Suppressor macrophage treated with lipopolysaccharide for 1 hour (primary cell): ENCODE results near the gene ERC1.

Experiments
- DNase-seq, 3 donors: peaks; one replicate each; pipeline ENCODE4 v3.0.0-alpha.2; 2020 to 2022

Gene ERC1

DNA sequence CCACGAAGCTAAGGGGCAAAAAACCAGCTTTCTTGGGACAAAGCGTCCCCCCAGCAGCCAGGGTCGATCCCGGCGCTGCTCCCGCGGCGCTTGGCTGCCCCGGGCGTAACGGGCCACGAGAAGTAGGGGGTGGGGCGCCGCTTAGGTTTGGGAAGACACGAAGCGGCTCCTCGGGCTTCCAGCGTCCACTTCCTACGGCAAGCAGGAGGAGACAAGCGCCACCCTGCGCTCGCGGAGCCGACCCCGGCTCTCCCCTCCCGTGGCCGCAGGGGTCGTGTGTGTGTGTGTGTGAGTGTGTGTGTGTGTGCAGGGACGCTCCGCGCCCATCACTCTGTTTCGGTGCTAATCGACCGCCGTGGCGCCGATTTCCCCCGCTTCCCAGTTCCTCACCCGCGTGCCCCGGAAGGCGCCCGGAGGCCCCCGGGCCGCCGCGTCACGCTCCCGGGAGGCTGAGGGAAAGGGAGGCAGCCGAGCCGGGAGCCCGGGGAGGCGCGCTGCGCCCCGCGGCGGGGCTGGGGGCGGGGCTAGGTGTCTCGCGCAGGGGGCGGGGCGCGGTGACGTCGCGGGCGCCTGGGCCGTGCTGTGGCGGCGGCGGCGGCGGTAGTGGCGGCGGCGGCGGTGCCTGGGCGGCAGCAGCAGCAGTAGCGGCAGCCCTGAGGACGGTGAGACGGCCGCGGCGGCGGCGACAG lies at the start of gene ERC1:
Gene ERC1, plus strand, starts transcription at position 563 of the 689 bp plus-strand sequence. CDS start 36,681 bp downstream, outside the sequence.
- peak; percentile 87 to 98 (median 94) for DNase-seq

DNA sequence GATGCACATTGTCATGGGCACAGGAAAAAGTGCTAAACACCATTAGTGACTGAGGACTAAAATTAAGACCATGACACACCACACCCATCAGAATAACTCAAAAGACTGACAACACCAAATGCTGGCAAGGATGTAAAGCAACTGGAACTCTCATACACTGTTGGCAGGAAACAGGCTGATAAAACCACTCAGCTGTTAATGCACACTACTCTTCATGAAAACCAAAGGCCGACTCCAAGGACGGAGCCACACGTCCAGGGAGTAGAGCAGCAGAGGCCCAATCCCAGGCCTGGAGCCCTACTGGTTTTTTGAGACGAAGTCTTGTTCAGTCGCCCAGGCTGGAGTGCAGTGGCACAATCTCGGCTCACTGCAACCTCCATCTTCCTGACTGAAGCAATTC lies 48.0 kb upstream of the ERC1 start:
- no peak for DNase-seq

GRCh38 chr12:944211-944610 lies 46.8 kb upstream of the ERC1 start:
- DNase-seq = peak; percentile 22 to 43 (median 33)

- DNase-seq = peak; percentile 48 to 55 (median 54)
Measured at GRCh38 chr12:946212-946611, 44.8 kb upstream of the ERC1 start.

DNA sequence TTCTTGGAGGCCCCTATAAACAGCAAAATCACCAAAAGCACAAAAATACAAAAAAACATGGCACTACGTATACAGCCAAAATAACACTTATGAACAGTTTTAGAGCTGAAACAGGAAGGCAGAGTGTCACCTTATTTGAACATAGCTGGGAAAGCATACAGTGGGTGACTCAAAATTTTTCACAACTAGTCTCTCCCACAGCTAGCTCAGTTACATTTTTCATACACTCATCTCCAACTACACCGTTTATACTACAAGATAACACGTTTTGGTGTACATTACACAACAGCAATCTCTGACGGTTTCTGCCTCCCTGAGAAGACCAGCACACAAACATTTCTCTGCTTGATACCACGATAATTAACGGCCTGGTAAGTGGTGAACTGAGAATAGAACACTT lies 44.4 kb upstream of the ERC1 start:
- DNase-seq = peak; percentile 13 to 47 (median 43)

- DNase-seq = peak in 1 of 3 donors; percentile 18
Measured at GRCh38 chr12:948238-948637, 42.8 kb upstream of the ERC1 start.

GRCh38 chr12:949453-950191 lies 41.4 kb upstream of the ERC1 start, which contains the start of gene RAD52:
RAD52 (minus strand) TSS chr12:949694; CDS start chr12:933058, 16,636 bp downstream.
- DNase-seq = peak; percentile 98 to 99 (median 99)

GRCh38 chr12:951176-951575 lies 39.8 kb upstream of the ERC1 start:
- peak in 1 of 3 donors; percentile 12 for DNase-seq

- peak; percentile 19 to 40 (median 34) for DNase-seq
Measured at GRCh38 chr12:953776-954175, 37.2 kb upstream of the ERC1 start.

DNA sequence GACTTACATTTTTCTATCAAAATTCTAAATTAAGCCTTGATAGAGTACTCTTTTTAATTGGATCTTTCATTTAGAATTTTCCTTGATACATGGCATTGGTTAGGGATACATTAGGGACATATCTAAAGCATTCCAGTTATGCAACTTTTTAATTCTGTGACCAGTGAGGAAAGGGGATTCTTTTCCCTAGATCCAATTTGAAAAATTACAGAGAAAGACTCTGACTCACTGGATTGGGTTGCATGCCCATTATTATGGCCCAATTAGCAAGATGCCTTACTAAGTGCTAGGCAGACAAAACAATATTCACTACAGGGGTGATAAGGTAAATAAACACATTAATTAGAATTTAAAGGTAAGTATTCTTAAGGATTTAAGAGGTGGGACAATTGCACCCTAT lies 36.3 kb upstream of the ERC1 start:
- DNase-seq = peak in 1 of 3 donors; percentile 1

DNA sequence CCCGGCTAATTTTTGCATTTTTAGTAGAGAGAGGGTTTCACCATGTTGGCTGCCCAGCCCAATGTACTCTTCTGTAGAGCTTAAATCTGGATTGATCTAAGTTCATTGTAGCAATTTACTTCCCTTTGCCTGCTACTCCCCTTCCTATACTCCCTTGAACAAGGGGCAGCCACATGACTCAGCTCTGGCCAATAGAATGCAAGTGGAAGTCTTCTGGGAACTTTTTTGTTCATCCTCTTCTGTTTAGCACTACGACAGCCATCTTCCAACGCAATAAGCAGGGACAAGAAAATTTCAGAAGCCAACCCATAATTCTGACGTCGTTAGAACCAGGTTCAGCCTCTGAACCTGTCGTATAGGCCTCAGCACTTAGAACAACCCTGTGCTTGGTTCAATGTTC lies 35.1 kb upstream of the ERC1 start:
- peak in 1 of 3 donors; percentile 3 for DNase-seq

- DNase-seq = no peak
Measured at GRCh38 chr12:958588-959123, 32.4 kb upstream of the ERC1 start.

DNA sequence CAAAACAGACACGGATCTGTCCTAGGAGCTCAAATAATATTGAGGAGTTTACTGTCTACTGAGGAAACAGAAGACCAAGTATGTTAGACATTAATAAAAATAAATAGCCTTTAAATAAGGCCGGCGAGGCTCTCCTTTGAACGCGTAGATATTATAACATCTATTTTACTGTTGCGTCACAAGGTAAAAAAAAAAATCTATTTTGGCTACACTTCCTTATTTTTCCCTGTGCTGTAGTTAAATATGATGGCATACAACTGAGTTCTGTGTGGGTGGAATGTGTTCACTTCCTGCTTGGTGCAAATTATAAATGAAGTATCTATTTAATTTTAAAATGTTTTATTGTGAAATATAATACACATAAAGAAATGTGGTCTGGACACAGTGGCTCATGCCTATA lies 24.3 kb upstream of the ERC1 start:
- peak; percentile 46 to 77 (median 75) for DNase-seq

DNA sequence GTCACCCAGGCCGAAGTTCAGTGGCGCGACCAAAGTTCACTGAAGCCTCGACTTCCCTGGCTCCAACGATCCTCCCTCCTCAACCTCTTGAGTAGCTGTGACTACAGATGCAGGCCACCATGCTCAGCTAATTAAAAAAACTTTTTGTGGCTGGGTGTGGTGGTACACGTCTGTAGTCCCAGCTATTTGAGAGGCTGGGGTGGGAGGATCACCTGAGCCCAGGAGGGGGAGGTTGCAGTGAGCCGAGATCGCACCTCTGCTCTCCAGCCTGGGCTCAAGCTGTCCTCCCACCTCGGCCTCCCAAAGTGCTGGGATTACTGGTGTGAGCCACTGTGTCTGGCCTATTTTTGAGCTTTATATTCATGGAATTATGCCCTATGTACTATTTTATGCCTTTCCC lies 23.4 kb upstream of the ERC1 start:
- DNase-seq = no peak

- no peak for DNase-seq
Measured at GRCh38 chr12:968545-968944, 22.5 kb upstream of the ERC1 start.

DNA sequence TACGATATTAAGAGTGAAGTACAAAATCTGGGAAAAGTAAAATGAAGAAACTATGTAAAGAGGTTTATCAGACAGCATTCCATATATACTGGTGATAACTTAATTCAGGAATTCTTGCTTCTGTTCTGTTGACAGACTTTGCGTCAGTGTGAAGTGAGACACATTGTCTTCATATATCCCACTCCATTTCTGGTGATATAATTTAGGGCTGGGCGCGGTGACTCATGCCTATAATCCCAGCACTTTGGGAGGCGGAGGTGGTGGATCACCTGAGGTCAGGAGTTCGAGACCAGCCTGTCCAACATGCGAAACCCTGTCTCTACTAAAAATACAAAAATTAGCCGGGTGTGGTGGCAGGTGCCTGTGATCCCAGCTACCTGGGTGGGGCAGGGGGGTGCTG lies 21.2 kb upstream of the ERC1 start:
- DNase-seq = no peak

GRCh38 chr12:971991-972390 lies 19.0 kb upstream of the ERC1 start:
- DNase-seq = no peak

- DNase-seq = no peak
Measured at GRCh38 chr12:974271-974862, 16.7 kb upstream of the ERC1 start.

DNA sequence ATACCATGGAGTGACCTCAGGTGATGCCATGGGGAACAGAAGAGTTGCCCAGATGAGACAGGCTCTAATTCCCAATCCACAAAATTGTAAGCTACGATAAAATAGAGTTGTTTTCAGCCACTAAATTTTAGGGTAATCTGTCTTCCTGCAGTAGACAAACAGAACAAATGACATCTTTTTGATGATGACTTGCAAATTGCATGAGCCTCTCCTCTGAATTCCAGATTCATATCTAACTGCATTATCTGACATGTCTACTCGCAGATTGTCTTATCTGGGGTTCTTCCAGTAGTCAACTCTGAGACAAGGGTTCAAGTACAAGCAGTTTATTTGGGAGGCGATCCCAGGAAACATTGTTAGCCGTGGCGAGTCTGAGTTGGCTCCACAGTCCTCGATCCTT lies 14.4 kb upstream of the ERC1 start:
- no peak for DNase-seq

DNA sequence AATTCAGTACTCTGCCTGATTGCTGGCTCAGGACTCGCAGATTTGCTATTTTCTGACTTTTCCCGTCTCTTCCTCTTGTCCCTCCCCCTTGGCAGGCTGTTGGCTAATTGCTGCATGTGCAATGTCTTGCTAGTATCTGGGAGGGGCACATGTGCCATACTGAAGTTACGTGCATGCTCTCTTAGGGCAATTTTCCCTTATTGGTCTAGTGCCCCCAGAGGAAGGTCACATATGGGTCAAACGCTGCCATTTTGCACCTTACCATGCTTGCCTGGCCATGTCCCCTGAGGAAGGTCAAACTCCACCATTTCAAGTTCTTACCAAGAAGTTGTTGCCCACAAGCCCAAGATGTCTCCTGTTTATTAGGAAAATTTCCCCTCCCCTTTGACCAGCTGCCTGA lies 13.9 kb upstream of the ERC1 start:
- DNase-seq = peak in 2 of 3 donors; percentile 8 to 24

GRCh38 chr12:979349-979748 lies 11.7 kb upstream of the ERC1 start:
- no peak for DNase-seq

DNA sequence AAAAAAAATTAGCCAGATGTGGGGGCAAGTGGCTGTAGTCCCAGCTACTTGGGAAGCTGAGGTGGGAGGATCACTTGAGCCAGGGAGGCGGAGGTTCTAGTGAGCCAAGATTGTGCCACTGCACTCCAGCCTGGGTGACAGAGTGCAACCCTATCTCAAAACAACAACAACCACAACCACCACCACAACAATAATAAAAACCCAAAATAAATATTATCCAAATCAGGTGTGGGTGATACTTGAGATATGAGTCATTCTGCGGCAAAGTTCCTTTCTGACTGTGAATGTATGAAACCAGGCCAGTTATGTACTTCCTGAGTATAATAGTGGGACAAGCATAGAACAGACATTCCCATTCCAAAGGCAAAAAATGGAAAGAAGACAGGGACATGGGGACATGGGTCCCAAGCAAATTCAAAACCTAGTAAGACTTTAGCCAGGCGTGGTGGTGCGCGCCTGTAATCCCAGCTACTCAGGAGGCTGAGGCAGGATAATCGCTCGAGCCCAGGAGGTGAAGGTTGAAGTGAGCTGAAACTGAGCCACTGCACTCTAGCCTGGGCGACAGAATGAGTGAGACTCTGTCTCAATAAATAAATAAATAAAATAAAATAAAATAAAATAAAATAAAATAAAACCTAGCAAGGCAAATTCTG lies 9.7 kb upstream of the ERC1 start:
- DNase-seq = no peak

GRCh38 chr12:981961-982360 lies 9.1 kb upstream of the ERC1 start:
- DNase-seq = peak; percentile 57 to 68 (median 64)
